Keratinocyte (primary cell): Measurements from ENCODE around the gene NPTXR.

Source experiments
- EZH2 ChIP-seq: IDR thresholded peaks from one replicate; pipeline ENCODE4 v1.6.1; 2012; ENCODE audit warnings: inconsistent platforms, mild to moderate bottlenecking, low read length, moderate library complexity
- TF ChIP-seq, protein P1 (sequence below), 3 experiments: IDR thresholded peaks in 1 of 3; conservative IDR thresholded peaks in 1 of 3; optimal IDR thresholded peaks in 1 of 3; 2 replicates in 2 of 3; 3 replicates in 1 of 3; pipeline versions ENCODE3 to v1.5.1; 2011; ENCODE audit warnings: low read length in 3 of 3, mild to moderate bottlenecking in 3 of 3, moderate library complexity in 2 of 3, control low read depth in 1 of 3, inconsistent platforms in 1 of 3; ENCODE audit not compliant: insufficient read depth in 2 of 3; ENCODE audit errors: extremely low read depth in 1 of 3

- TF ChIP-seq, protein P1, sequence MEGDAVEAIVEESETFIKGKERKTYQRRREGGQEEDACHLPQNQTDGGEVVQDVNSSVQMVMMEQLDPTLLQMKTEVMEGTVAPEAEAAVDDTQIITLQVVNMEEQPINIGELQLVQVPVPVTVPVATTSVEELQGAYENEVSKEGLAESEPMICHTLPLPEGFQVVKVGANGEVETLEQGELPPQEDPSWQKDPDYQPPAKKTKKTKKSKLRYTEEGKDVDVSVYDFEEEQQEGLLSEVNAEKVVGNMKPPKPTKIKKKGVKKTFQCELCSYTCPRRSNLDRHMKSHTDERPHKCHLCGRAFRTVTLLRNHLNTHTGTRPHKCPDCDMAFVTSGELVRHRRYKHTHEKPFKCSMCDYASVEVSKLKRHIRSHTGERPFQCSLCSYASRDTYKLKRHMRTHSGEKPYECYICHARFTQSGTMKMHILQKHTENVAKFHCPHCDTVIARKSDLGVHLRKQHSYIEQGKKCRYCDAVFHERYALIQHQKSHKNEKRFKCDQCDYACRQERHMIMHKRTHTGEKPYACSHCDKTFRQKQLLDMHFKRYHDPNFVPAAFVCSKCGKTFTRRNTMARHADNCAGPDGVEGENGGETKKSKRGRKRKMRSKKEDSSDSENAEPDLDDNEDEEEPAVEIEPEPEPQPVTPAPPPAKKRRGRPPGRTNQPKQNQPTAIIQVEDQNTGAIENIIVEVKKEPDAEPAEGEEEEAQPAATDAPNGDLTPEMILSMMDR (optimal IDR thresholded peaks at IDR 0.05 in 1 of 3, IDR thresholded peaks at IDR 0.05 in 1 of 3, conservative IDR thresholded peaks at IDR 0.05 in 1 of 3; ENCODE audit: extremely low read depth in 1 of 3, insufficient read depth in 2 of 3, low read length in 3 of 3): no peak
- TF ChIP-seq EZH2: no peak
Measured at GRCh38 chr22:38846412-38846811, 2.6 kb upstream of the NPTXR start.
